GM18499 (cell line): ENCODE results near the gene JPT2.

Experiments
- ATAC-seq: cut with Tn5 transposase; IDR thresholded peaks from one replicate; pipeline ENCODE4 v1.9.1; 2021; ENCODE audit warnings: moderate number of reproducible peaks; ENCODE audit not compliant: insufficient read depth, unreplicated experiment

The JPT2 gene

DNA sequence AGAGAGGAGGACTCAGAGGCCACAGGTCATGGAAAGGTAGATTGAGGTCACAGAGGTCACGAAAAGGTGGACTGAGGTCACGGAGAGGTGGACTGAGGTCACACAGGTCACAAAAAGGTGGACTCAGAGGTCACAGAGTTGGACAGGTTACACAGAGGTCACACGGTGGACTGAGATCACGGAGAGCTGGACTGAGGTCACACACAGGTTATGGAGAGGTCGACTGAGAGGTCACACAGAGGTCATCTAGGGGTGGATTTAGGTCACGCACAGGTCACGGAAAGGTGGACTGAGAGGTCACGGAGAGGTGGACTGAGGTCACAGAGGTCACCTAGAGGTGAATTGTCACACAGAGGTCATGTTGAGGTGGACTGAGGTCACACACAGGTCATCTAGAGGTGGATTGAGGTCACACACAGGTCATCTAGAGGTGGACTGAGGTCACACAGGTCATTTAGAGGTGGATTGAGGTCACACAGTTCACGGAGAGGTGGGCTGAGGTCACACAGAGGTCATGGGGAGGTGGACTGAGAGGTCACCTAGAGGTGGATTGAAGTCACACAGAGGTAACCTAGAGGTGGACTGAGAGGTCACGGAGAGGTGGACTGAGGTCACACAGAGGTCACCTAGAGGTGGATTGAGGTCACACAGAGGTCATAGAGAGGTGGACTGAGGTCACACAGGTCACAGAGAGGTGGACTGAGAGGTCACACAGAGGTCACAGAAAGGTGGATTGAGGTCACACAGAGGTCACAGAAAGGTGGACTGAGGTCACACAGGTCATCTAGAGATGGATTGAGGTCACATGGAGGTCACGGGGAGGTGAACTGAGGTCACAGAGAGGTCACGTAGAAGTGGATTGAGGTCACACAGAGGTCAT, 26.7 kb upstream of the JPT2 start:
- no peak for ATAC-seq

DNA sequence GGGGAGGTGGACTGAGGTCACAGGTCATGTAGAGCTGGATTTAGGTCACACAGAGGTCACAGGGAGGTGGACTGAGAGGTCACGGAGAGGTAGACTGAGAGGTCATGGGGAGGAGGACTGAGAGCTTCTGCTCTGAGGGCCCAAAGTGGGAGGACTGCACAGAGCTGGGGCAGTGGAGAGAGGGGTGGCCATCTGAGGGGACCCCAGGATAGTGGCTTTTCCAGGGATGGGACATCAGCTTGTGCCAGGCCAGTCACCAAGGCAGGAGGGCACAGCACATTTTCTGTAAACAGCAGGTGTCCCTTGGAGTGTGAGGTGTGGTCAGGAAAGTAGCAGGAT, 26.1 kb upstream of the JPT2 start:
- ATAC-seq: no peak

DNA sequence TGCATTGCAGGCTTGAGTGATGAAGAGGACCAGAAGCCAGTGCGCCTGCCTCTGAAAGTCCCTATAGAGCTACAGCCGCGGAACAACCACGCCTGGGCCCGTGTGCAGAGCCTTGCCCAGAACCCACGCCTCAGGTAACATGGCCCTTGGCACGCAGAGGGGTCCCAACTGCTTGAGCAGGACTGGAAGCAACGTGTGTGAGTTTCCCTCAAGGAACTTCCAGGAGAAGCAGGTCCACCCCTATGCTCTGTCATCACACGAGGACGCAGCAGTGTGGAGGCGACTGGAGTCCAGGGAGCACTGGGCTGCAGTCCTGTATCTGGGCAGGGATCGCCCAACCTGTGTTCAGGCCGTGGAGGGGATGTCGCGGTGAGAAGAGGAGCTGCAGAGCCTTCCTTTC, 25.1 kb upstream of the JPT2 start:
- ATAC-seq: no peak

DNA sequence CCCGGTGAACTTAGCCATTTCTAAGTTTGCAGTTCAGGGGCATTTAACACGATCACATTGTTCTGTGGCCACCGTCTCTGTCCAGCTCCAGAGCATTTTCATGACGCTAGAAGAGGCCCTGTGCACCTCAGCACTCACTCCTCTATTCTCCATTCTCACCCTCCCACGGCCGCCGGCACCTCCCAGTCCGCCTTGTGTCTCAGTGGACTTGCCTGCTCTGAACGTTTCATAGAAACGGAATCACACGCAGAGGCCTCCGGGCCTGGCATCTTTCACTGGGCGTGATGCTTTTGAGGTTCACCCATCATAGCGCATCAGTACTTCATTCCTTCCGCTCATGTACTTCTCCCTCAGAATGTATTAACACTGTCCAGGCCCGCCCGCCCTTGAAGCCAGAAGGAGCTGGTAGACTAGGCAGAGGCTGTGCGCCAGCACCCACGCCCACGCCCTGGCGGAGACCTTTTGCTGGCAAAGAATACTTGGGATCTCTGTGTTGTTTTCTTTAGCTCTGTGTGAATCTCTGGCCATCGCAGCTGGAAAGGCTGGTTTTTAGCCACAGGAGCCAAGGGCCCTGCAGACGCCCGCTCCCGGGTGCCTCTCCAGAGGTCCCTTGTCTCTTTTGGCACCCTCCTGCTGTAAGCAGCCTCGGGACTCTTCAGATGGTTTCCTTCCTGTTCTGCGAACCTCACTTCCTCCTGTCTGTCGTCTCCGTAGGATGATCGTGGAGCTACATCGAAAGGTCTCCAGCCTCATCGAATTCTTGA, 23.4 kb upstream of the JPT2 start:
- no peak for ATAC-seq

DNA sequence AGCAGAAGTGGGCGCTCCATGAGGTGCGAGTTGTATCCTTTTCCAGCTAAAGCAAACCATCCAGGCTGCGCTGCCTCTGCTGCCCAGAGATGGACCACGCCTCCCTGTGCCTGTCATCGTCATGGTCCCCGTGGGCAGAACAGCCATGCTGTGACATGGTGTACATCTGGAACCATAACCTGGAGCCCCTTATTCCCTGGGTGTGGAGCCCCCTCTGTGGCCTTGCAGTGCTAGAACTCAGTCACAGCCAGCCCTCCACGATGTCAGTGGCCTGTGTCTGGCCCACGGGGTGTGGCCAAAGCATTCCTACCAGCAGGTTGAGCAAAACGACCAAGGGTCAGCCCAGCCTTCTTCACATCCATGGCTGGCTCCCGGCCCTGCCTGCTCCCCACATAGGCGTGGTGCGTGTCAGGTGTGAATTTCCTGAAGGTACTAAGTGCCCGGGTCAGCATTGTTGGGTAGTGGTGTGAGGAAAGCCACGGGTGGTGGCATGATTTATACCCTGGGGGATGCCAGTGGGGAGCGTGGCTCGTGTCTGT, 22.7 kb upstream of the JPT2 start:
- ATAC-seq: no peak

DNA sequence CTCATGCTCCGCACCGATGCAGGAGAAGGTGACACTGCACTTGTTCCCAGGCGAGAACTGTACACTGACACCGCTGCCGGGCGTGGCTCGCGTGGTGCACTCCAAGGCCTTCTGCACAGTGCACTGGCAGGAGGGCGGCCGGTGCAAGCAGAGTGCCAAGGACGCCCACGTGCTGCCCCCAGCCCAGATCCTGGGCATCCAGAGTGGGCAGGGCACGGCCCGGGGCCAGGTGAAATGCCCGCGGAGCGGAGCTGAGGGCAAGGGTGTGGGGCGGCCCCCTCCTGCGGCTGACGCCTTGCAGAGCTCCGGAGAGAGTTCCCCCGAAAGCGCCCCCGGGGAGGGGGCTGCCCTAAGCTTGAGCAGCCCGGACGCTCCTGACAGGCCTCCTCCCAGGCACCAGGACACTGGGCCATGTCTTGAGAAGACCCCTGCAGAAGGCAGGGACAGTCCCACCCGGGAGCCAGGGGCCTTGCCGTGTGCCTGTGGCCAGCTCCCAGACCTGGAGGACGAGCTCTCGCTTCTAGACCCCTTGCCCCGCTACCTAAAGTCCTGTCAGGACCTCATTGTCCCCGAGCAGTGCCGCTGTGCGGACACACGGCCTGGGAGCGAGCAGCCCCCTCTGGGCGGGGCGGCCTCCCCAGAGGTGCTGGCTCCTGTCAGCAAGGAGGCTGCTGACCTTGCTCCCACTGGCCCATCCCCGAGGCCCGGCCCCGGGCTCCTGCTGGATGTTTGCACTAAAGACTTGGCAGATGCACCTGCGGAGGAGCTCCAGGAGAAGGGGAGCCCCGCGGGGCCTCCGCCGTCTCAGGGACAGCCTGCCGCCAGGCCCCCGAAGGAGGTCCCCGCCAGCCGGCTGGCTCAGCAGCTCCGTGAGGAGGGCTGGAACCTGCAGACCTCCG, 21.9 kb upstream of the JPT2 start:
- no peak for ATAC-seq

DNA sequence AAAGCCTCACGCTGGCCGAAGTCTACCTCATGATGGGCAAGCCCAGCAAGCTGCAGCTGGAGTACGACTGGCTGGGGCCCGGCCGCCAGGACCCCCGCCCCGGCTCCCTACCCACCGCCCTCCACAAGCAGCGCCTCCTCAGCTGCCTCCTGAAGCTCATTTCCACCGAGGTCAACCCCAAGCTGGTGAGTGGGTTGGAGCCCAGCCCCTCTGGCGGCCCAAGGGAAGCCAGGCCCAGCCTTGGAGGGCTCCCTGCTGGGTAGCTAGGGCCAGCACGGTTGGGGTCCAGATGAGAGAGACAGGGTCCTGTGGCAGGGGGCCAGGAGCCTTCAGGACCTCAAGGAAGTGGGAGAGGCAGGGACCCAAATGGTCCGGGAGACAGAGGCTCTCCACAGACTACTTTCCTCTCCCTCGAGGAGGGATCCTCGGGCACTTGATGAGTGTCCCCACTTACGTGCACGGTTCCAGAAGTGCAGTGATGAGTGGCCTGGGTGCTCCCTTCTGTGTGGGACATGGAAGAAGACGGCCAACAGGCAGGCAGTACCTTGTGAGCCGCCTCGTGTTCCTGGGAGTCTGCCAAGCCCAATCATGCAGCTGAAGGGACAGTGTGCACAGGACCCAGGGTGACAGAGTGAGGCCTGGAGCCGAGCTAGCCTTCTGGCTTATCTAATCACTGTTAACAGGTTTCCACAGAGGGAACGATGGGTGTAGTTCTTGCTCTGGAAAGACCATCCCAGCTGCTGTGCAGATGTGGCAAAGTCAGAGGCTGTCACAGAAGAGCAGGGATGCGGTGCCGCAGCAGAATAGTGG, 21.1 kb upstream of the JPT2 start:
- no peak for ATAC-seq

DNA sequence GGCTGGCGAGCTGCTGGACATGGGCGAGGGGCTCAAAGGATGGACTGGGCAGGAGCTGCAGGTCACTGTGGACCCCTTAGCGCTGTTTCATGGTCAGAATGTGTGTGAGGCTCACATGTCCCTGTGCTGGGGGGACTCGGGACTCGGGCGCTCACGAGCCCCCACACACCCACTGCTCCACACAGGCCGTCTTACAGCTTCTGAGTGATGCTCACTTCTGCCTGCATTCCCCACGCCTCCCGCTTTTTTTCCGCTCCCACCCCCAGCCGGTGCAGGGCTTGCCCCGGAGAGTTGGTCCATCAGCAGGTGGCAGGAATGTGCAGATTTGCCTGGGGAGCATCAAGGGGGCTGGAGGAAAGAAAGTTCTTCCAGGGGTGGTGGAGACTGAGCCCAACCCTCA, 20.2 kb upstream of the JPT2 start:
- ATAC-seq: no peak

DNA sequence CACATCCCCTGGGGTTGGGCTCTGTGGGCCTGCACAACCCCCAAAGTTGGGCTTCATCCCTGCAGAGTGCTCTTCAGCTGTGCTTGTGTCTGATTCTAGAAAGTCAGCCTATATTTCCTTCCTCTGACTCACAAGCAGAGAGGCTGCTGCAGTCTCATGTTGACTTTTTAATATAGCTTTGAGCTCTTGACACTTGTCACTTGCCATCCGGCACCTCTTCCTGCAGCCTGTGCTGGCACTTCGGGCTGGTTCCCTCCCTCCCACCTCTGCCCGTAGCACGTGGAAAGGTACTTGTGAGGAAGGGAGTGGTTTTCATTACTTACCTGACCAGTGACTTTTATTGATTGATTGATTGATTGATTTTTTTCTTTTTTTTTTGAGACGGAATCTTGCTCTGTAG, 19.0 kb upstream of the JPT2 start:
- no peak for ATAC-seq

DNA sequence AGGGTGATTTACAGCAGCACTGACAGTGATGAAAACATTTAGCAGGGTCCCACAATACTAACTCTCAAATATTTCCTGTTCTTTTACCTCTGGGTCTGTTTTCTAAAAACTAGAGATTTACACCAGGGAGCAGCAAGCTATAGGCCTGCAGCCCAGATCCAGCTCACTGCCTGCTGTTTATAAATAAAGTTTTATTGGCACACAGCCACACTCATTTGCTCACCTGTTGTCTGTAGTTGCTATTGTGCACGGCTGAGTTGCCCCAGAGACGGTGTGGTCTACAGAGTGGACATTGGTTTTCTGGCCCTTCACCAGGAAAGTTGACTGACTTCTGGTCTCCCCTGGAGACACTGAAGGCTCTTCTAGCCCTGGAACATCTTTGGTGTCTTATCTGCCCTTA, 16.3 kb upstream of the JPT2 start:
- ATAC-seq: no peak

DNA sequence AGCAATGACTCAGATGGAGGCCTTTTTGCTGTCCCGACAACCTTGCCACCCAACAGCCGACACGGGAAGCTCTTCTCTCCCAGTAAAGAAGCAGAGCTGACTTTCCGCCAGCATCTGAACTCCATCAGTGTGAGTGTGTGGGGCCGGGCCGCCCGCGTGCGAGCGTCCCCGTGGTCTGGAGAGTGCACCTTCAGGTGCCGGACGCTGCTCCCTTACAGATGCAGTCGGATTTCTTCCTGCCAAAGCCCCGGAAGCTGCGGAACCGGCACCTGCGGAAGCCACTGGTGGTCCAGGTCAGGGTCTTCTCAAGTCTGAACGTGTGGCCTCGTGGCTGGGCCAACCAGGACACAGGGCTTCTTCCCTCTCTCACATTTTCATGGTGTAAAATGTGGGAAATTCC, 15.5 kb upstream of the JPT2 start:
- no peak for ATAC-seq

DNA sequence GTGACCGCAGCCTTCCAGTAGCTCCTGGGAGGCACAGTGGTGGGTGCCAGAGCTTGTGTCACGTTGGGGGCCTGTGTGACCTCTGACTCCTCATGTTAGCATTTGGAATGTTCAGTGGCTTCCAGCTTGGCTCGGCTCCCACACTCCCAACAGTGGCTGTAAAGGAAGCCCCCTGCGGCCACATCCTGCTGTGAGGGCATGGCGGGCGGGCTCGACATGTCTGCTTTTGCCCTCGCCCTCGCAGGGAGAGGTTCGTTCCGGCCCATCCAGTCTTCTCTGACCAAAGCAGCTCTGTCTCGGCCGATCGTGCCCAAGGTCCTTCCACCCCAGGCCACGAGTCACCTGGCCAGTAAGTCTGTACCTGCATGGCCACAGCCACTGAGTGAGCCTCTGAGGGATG, 12.2 kb upstream of the JPT2 start:
- no peak for ATAC-seq

DNA sequence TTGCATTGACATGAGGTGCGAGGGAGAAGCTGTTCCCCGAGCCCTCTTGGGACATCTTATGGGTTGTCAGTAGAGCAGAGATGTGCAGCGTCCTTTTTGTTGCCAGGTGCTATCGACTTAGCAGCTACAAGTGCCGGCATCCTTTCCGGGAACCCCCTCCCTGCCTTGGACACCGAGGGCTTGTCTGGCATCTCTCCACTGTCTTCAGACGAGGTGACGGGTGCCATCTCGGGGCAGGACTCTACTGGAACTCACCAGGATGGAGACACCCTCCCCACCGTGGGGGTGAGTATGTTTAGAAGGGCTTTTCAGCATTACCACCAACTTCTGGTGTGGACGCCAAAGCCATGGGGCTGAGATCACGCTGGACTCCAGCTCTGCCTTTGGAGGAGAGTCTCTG, 11.8 kb upstream of the JPT2 start:
- no peak for ATAC-seq

DNA sequence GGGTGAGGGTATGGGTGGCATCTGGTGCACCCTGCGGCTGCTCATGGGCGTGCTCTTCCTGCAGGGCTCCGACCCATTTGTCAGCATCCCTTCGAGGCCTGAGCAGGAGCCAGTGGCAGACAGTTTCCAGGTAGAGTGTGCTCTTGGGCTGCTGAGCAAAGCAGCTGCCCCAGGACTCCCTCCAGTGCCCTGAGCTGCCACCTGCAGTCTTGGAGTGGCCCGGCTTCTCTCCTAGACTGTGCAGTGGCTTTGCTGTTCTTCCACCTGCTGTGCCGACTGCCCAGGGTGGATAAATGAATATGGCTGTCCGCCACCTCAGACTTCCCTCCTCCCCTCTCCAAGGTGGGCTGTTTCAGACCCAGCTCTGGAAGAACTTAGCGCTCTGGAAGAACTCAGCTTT, 10.8 kb upstream of the JPT2 start:
- no peak for ATAC-seq

DNA sequence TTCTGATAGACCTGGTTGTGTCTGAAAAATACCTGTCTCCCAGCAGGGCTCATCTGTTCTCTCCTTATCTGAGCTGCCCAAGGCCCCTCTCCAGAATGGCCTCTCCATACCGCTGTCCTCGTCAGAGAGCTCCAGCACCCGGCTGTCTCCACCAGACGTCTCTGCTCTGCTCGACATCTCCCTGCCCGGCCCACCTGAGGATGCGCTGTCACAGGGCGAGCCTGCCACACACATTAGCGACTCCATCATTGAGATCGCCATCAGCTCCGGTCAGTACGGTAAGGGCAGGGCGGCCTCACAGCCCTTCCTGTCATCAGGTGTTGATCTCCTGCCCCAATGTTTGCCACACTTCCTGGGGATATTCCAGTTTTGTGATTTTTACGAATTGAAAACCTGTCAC, 10.2 kb upstream of the JPT2 start:
- no peak for ATAC-seq

DNA sequence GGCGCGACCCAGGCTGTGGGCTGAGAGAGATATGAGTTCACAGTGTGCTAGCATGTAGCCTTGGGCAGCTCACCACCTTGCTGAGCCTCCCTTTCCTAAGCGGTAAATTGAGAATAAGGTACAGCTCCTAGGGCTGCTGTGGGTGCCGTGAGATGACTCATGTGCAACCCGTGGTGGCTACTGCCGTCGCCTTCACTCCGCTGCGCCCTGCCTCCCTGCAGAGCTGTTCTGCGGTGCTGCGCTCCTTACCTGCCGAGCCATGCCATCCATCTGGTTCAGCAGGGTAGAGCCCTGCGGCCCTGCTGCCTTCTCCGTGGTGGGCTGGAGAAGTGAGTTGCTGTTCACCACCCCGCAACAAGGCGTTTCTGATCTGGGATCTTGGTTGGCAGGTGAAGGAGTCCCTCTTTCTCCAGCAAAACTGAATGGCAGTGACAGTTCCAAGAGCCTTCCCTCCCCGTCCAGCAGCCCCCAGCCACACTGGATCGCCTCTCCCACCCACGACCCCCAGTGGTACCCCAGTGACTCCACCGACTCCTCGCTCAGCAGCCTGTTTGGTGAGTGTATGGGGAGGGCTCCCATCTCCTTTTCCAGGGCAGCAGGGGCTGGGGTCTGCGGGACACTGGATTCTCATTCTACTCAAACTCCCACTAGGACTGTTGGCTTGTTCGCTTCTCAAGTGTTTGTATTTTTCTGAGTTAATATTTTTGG, 9.3 kb upstream of the JPT2 start:
- ATAC-seq: no peak

DNA sequence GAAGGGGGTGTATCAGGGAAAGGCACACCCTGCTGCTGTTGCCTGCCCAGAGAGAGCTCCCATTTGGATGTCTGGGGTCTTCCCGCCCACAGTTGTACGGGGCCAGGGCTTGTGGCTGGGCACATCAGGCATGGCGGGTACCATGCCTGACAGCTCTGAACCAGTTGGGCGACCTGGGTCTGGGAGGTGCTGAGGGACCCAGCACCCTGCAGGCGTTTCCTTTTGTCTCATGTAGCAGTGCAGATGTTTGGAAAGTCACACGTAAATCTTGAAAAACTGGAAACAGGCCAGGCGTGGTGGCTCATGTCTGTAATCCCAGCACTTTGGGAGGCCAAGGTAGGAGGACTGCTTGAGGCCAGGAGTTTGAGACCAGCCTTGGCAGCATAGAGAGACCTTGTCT, 8.4 kb upstream of the JPT2 start:
- no peak for ATAC-seq

DNA sequence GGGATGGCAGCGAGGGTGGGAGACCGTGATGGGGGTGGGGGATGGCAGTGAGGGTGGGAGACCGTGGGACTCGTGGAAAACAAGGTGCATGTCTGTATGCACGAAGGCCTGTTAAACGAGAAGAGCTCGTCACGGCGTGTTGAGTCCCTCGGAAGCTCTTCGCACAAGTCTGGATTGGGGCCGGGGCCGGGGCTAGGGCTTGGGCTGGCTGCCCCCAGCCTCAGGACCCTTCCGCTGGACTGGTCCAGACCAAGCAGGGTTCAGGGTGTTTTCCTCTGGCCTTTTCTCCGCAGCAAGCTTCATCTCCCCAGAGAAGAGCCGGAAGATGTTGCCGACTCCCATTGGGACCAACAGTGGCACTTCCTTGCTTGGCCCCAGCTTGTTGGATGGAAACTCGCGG, 7.7 kb upstream of the JPT2 start:
- ATAC-seq: no peak

DNA sequence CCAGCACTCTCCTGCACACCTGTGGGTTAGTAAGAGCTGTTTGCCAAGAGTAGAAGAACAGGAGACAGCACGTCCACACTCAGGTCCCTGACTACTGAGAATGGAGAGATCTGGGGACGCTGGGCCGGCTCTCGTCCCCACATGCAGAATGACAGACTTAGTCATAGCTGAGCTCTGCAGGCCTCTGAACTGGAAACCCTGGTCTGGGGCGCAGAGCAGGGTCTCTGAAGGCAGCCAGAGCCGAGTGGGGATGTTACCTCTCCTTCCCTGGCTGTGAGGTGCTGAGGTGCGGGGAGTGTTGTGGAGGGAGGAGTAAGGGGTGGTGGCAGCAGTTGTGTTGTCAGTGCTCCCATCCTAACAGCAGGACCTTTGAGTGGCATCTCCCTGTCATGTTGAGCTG, 7.2 kb upstream of the JPT2 start:
- no peak for ATAC-seq
